Heart left ventricle (tissue), 16 donors: ENCODE data around the gene PRMT3. TPM values are rescaled to one million over a fixed set of nuclear protein-coding genes. Genes with fewer than 3 reads are reported as not detected.

Experiments
- ATAC-seq, 4 donors: fragments of 200-7000 bp; cut with Tn5 transposase; one replicate each; pipeline ENCODE4 v1.9.1; 2020 to 2022; ENCODE audit warnings: moderate library complexity in 4 of 4, mild to moderate bottlenecking in 3 of 4, moderate number of reproducible peaks in 1 of 4
- DNase-seq, 5 donors: peaks; one replicate each; pipeline ENCODE4 v3.0.0-alpha.2; 2020
- H3K27ac ChIP-seq, 12 donors: fragments of 200-600 bp; sonication (generic) in 4 of 12; one replicate each; pipeline versions ENCODE4 v1.5.0 to v1.8.0; 2016 to 2022; ENCODE audit warnings: mild to moderate bottlenecking in 2 of 12
- H3K27me3 ChIP-seq, 9 donors: fragments of 200-600 bp; sonication (generic) in 2 of 9; one replicate each; pipeline versions ENCODE4 v1.5.1 to v1.8.0; 2016 to 2022; ENCODE audit warnings: mild to moderate bottlenecking in 3 of 9
- H3K36me3 ChIP-seq, 9 donors: fragments of 200-600 bp; sonication (generic) in 2 of 9; one replicate each; pipeline versions ENCODE4 v1.5.0 to v1.8.0; 2018 to 2022; ENCODE audit warnings: mild to moderate bottlenecking in 2 of 9
- H3K4me1 ChIP-seq, 12 donors: fragments of 200-600 bp; sonication (generic) in 4 of 12; one replicate each; pipeline versions ENCODE4 v1.5.0 to v1.8.0; 2016 to 2022; ENCODE audit warnings: mild to moderate bottlenecking in 3 of 12
- H3K4me3 ChIP-seq, 12 donors: fragments of 200-600 bp; sonication (generic) in 4 of 12; one replicate each; pipeline versions ENCODE4 v1.5.0 to v1.8.0; 2017 to 2022; ENCODE audit warnings: mild to moderate bottlenecking in 9 of 12, moderate library complexity in 4 of 12
- H3K9me3 ChIP-seq, 12 donors: fragments of 200-600 bp; sonication (generic) in 4 of 12; one replicate each; pipeline versions ENCODE4 v1.5.0 to v1.8.0; 2016 to 2022; ENCODE audit warnings: mild to moderate bottlenecking in 1 of 12
- POLR2A ChIP-seq, 2 donors: fragments of 450-650 bp; IDR thresholded peaks; one replicate each; pipeline ENCODE4 v1.6.1; 2017; ENCODE audit warnings: antibody characterized with exemption in 2 of 2, mild to moderate bottlenecking in 2 of 2, moderate library complexity in 2 of 2
- WGBS, 4 donors: extraction: QIAGEN DNeasy Blood & Tissue Kit in 2 of 4; methylation state at CpG; one replicate each; pipeline versions ENCODE4 v1.1.5 to v1.1.7; 2013 to 2018; 5-methylcytosine and 5-hydroxymethylcytosine counted together
- intact Hi-C, 10 donors: fragments of 100-400 bp; cut with DNase I; formaldehyde crosslinking; loops; one replicate each; pipeline versions ENCODE4 v1.11.1 to v1.14.2; 2022
- long read RNA-seq, 3 donors: library from polyadenylated mRNA; unstranded; transcript quantifications; one replicate each; pipeline ENCODE4 v2.0.0, GENCODE V29; 2020 to 2021
- polyA plus RNA-seq, 2 donors: library from polyadenylated mRNA; stranded (reverse); fragments of 200-250 nt; gene quantifications; one replicate each; pipeline ENCODE4 v1.2.3, GENCODE V29; 2013
- total RNA-seq, 9 donors: library from RNA; depleted of rRNA in 2 of 9; stranded (reverse); fragments of >200 nt in 2 of 9; fragmentation: NEBNext Ultra II Directional in 3 of 9; extraction: Animal tissue kit (Norgen Biotek cat#: 25700) in 3 of 9; gene quantifications; one replicate each; pipeline versions ENCODE4 v1.1.0 to v1.2.4, GENCODE V29; 2016 to 2023
- TF ChIP-seq, protein P1 (sequence below), 12 donors: fragments of 200-600 bp; sonication (generic) in 4 of 12; IDR thresholded peaks; one replicate each; pipeline versions ENCODE4 v1.5.0 to v1.8.0; 2018 to 2022; ENCODE audit warnings: antibody characterized with exemption in 12 of 12, mild to moderate bottlenecking in 5 of 12
- donor health status: ischemic (EF 13 %, LVEDD 7.1; RV severe dilation, severe dysfunction).
- donor health status: healthy with polysubstance abuse.
- donor health status: DM: no; HTN: yes; CAD: no.
- donor health status: DM: no; HTN: no; CAD: no.
- donor health status: ischemic (EF 25% LVEDD 6.9; RV normal size, moderate dysfunction).
- donor health status: ischemic (EF 25% LVEDD 5.7; RV mildly dilated, moderate dysfunction).
- donor health status: healthy.
- donor health status: DM: yes; HTN: yes; CAD: no.
- donor health status: ischemic (EF 35%, LVEDD 5.7; RV mildly dilated, moderate dysfunction).
- donor health status: nonischemic (EF 11% LVEDD 7.7; RV severe dilation, severe dysfunction).
- donor health status: DM: yes; HTN: yes; CAD: no.
- donor health status: PGD.
- donor health status: ischemic (EF 29% LVEDD 5.4; RV normal size, mild dysfunction).
- donor health status: nonischemic (EF 23%, LVEDD 6.1; RV moderate dilation, normal function).

The PRMT3 gene
- total RNA-seq (10 to 100 TPM in 7 of 9 donors, 1 to 10 TPM in 2; 9.9 to 15.0 (median 10.5) TPM), polyA plus RNA-seq (10 to 100 TPM in 1 of 2 donors, 1 to 10 TPM in 1; 6.6 to 13.7 TPM)
- long read RNA-seq, donor 1, transcript PRMT3-202 (16 exons, 2,653 nt) = major isoform, 40 of 43 reads
- long read RNA-seq, donor 1, partial matches to known transcripts = 1 of 43 reads
- long read RNA-seq, donor 1, other reads (novel, unspliced or antisense) = 2 of 43 reads
- long read RNA-seq, donor 2, transcript PRMT3-202 (16 exons, 2,653 nt) = major isoform, 93 of 104 reads
- long read RNA-seq, donor 2, partial matches to known transcripts = 6 of 104 reads
- long read RNA-seq, donor 2, other reads (novel, unspliced or antisense) = 5 of 104 reads
- long read RNA-seq, donor 3, transcript PRMT3-202 (16 exons, 2,653 nt) = major isoform, 39 of 52 reads
- long read RNA-seq, donor 3, partial matches to known transcripts = 4 of 52 reads
- long read RNA-seq, donor 3, other reads (novel, unspliced or antisense) = 7 of 52 reads

DNA sequence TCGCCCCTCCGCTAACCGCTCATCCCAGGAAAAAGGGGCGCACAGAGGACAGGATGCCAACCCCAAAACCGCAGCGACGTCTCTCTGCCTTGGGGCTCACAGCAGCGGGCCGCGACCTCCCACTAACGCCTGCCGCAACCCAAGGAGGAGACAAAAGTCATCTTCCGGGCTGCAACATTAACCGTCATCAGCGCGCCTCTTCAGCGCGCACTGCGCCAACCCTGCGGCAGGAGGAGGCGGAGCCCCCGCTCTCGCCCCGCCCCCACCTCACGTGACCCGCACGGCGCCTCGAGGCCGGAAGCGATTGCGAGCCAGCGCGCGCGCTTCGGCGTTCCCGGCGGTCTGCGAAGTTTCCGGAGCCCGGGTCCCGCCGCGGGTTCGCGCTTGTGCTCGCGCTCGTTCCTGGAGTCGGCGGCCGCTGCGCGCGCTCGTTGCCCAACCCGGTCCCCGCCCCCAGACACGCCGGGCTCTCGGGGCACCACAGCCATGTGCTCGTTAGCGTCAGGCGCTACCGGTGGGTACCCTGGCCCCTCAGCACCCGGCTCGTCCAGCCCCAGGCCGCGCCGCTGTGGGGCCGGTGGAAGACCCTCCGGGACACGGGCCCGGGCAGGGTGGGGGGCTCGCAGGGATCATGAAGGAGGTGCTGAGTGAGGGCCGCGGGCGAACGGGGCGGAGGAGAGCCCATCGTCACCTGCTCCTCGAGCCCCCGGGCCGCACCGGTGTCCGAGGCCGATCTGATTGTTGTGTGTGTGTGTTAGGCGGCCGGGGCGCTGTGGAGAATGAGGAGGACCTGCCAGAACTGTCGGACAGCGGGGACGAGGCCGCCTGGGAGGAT is at the start of gene PRMT3:
PRMT3 (plus strand) TSS at position 456 of the 835 bp plus-strand sequence; CDS start at position 487, 31 bp downstream.
- 0 to 1% (median 0%) methylated on average over 8 to 96 of the region's 96 CpGs for WGBS, 4 donors
- H3K4me3 ChIP-seq = peak within 1 kb of the TSS; percentile 70 to 93 (median 84)
- peak; percentile 94 to 98 (median 98) for ATAC-seq
- TF ChIP-seq POLR2A (IDR thresholded peaks at IDR 0.05) = peak in 1 of 2 donors; percentile 79
- TF ChIP-seq, protein P1, sequence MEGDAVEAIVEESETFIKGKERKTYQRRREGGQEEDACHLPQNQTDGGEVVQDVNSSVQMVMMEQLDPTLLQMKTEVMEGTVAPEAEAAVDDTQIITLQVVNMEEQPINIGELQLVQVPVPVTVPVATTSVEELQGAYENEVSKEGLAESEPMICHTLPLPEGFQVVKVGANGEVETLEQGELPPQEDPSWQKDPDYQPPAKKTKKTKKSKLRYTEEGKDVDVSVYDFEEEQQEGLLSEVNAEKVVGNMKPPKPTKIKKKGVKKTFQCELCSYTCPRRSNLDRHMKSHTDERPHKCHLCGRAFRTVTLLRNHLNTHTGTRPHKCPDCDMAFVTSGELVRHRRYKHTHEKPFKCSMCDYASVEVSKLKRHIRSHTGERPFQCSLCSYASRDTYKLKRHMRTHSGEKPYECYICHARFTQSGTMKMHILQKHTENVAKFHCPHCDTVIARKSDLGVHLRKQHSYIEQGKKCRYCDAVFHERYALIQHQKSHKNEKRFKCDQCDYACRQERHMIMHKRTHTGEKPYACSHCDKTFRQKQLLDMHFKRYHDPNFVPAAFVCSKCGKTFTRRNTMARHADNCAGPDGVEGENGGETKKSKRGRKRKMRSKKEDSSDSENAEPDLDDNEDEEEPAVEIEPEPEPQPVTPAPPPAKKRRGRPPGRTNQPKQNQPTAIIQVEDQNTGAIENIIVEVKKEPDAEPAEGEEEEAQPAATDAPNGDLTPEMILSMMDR (IDR thresholded peaks at IDR 0.05) = peak in 7 of 12 donors; percentile 6 to 94 (median 17)
- no peaks in the 10 kb centered on the region for H3K27me3 ChIP-seq
- H3K9me3 ChIP-seq = no peaks in the 10 kb centered on the region
- intact Hi-C loops = loop anchor here in 4 of 10 donors (1.0 to 5.0 kb wide), 3 partner anchors 85 to 223 kb away; no protein-coding TSS in a partner anchor
- H3K4me1 ChIP-seq = peaks cover 0 to 22% (median 13%) of the 10 kb centered on the region in 12 donors
- peak; percentile 96 to 98 (median 97) for DNase-seq
- peaks cover 0 to 36% (median 28%) of the 10 kb centered on the region in 9 donors for H3K36me3 ChIP-seq
- H3K27ac ChIP-seq = peak within 1 kb of the TSS; percentile 80 to 97 (median 92)

DNA sequence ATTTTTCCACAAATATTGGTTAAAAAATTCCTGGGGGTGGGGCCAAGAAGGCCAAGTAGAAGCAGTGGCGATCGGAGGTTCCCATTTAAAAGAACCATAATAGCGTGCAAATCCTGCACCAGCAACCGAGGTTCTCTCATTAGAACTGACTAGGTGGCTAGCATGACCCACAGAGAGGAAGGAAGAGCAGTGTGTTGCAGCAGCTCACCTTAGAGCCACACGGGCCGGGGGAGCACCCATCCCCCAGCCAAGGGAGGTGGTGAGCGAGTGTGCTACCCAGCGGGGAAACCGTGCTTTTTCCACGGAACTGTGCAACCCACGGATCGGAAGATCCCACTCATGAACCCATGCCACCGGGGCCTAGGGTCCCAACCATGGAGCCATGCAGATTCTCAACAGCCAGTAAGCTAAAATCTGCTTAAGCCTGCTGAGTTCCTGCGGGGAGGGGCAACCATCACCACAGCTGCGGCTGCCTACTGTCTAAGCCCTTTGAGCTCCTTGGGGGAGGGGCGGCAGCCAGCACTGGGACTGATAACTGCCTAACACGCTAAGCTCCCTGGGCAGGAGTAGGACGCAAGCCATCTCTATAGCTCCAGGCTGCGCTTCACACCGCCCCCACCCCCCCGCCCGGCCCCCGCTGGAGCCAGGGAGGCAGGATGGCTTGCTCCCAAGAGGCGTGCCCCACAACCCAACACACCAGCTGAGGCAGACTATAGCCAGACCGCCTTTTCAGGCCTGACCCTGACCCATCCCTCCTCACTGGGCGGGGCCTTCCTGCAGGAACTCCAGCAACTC is 45.0 kb upstream of the PRMT3 start:
- intact Hi-C loops = loop anchor here in 1 of 10 donors (5.0 kb wide), 1 partner anchor 205 kb away; no protein-coding TSS in a partner anchor

DNA sequence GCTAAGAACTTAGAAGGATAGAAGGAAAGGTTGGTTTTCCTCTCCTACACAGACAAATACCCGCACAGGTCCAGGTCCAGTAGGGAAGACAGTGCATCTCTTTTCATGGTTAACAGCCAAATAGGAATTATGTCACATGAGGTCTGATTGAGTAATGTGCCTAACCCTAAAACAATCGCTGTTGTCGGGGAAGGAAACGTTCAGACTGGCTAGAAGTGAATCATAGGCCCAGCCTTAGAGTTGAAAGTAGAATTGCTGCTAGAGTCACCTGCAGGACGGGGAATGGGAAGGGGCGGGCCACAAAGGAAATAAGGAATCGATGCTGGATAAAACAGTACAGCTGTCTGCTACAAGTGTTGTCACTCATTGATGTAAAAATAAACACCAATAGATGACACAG is 36.4 kb upstream of the PRMT3 start:
- intact Hi-C loops = loop anchor here in 8 of 10 donors (2.0 to 10.0 kb wide), 5 partner anchors 219 to 406 kb away; no protein-coding TSS in a partner anchor
- no peak for DNase-seq
- Histone ChIP-seq H3K4me3 (no peak overlapping the region), H3K27ac (no peak overlapping the region), H3K36me3 (no peaks in the 10 kb centered on the region), H3K4me1 (peaks cover 0 to 2% (median 0%) of the 10 kb centered on the region in 12 donors), H3K9me3 (no peaks in the 10 kb centered on the region), H3K27me3 (no peaks in the 10 kb centered on the region)
- TF ChIP-seq POLR2A (IDR thresholded peaks at IDR 0.05) = no peak
- 79 to 82% (median 80%) methylated on average over 7 of the region's 7 CpGs for WGBS, 4 donors
- ATAC-seq = no peak

More for the DNA sequence above, 45.0 kb upstream of the PRMT3 start:
- H3K36me3 ChIP-seq = no peaks in the 10 kb centered on the region
- 27 to 53% (median 29%) methylated on average over 16 to 26 of the region's 26 CpGs for WGBS, 4 donors
- peaks cover 5 to 42% (median 14%) of the 10 kb centered on the region in 9 donors for H3K27me3 ChIP-seq
- no peak for TF ChIP-seq POLR2A (IDR thresholded peaks at IDR 0.05)
- ATAC-seq = no peak
- no peak overlapping the region for H3K27ac ChIP-seq
- H3K9me3 ChIP-seq = no peaks in the 10 kb centered on the region
- no peak overlapping the region for H3K4me3 ChIP-seq
- peaks cover 0 to 6% (median 0%) of the 10 kb centered on the region in 12 donors for H3K4me1 ChIP-seq
- no peak for DNase-seq

DNA sequence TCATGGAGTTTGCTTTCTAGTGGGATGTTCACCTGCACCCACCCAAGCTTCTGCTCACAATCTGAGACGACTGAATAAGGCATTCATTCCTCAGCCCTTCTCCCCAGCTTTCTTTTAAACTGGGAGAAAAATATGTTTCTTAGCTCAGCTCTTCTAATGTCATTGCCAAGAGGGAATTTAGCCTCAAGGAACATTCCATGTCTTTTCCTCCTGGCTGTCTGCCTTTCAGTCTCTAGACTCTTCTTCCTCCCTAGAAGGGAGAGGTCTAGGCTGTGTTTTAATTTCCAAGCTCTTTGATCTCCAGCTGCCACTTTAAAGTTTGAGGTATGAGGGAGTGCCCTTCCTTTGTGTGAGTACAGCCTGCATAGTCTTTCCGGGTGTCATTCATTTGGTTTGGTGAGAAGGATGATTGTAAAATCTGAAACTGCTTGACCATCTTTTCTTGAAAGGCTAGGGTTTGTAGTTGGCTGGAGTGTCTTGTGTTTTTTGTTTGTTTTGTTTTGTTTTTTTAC is 35.7 kb upstream of the PRMT3 start:
- Histone ChIP-seq H3K9me3 (no peaks in the 10 kb centered on the region), H3K27ac (no peak overlapping the region), H3K4me1 (peaks cover 0 to 2% (median 0%) of the 10 kb centered on the region in 12 donors), H3K27me3 (no peaks in the 10 kb centered on the region), H3K36me3 (no peaks in the 10 kb centered on the region), H3K4me3 (no peak overlapping the region)
- DNase-seq = no peak
- intact Hi-C loops = loop anchor here in 8 of 10 donors (2.0 to 10.0 kb wide), 5 partner anchors 220 to 407 kb away; no protein-coding TSS in a partner anchor
- ATAC-seq = no peak
- WGBS, 4 donors = 45 to 59% (median 55%) methylated on average over 2 of the region's 2 CpGs
- TF ChIP-seq POLR2A (IDR thresholded peaks at IDR 0.05) = no peak
- TF ChIP-seq, protein P1 (IDR thresholded peaks at IDR 0.05) = no peak
